Activated T-helper 17 cell treated with anti-CD3 and anti-CD28 coated beads, Interleukin-2, amount 50 U/mL, for 72 hours (primary cell): Measurements from ENCODE around the gene USP34. TPM values are rescaled to one million over a fixed set of nuclear protein-coding genes. Genes with fewer than 3 reads are reported as not detected.
"Not testable (repeated sequence)": the region's sequence is repeated elsewhere in the genome, so short reads cannot be mapped to it uniquely, and the experiment has no call there.

ENCODE experiments used
- ATAC-seq: fragments of 150-1000 bp; cut with Tn5 transposase; replicated peaks from 2 replicates; pipeline ENCODE4 v1.10.0; 2021; ENCODE audit warnings: mild to moderate bottlenecking, moderate library complexity
- H3K27ac Mint-ChIP-seq: one replicate; pipeline ENCODE4 v1.8.0; 2022; ENCODE audit warnings: mixed read lengths
- H3K27me3 Mint-ChIP-seq: one replicate; pipeline ENCODE4 v1.8.0; 2022; ENCODE audit warnings: mixed read lengths
- H3K36me3 Mint-ChIP-seq: one replicate; pipeline ENCODE4 v1.8.0; 2022; ENCODE audit warnings: low read depth, mild to moderate bottlenecking, mixed read lengths
- H3K4me1 Mint-ChIP-seq: one replicate; pipeline ENCODE4 v1.8.0; 2022; ENCODE audit warnings: mixed read lengths
- H3K4me3 Mint-ChIP-seq: one replicate; pipeline ENCODE4 v1.8.0; 2022; ENCODE audit warnings: mild to moderate bottlenecking, mixed read lengths
- H3K9me3 Mint-ChIP-seq: one replicate; pipeline ENCODE4 v1.8.0; 2022; ENCODE audit warnings: mixed read lengths
- total RNA-seq, 2 donors: library from RNA; stranded (reverse); gene quantifications; one replicate each; pipeline ENCODE4 v1.2.3, GENCODE V29; 2022

Gene USP34
- total RNA-seq, 2 donors from 2014 or later: 98.5 to 121 TPM

GRCh38 chr2:61165946-61166345 lies 304.9 kb downstream of the USP34 start:
- no peak for ATAC-seq
- H3K4me1 Mint-ChIP-seq: no peaks in the 10 kb centered on the region
- no peak overlapping the region for H3K27ac Mint-ChIP-seq
- no peaks in the 10 kb centered on the region for H3K9me3 Mint-ChIP-seq
- H3K27me3 Mint-ChIP-seq: no peaks in the 10 kb centered on the region
- no peak overlapping the region for H3K4me3 Mint-ChIP-seq
- peaks cover 38% of the 10 kb centered on the region for H3K36me3 Mint-ChIP-seq

- not testable (repeated sequence) for H3K4me1 Mint-ChIP-seq, H3K27me3 Mint-ChIP-seq, H3K27ac Mint-ChIP-seq, ATAC-seq, H3K4me3 Mint-ChIP-seq, H3K9me3 Mint-ChIP-seq
- H3K36me3 Mint-ChIP-seq: peaks cover 41% of the 10 kb centered on the region
These were observed 305.8 kb downstream of the USP34 start for GRCh38 chr2:61165082-61165481.

- Mint-ChIP-seq H3K9me3 (peaks cover 6% of the 10 kb centered on the region), H3K4me1 (no peaks in the 10 kb centered on the region), H3K27ac (no peak overlapping the region), H3K4me3 (no peak overlapping the region), H3K27me3 (no peaks in the 10 kb centered on the region), H3K36me3 (peaks cover 53% of the 10 kb centered on the region)
- ATAC-seq: no peak
These were observed 308.2 kb downstream of the USP34 start for GRCh38 chr2:61162721-61163120.

DNA sequence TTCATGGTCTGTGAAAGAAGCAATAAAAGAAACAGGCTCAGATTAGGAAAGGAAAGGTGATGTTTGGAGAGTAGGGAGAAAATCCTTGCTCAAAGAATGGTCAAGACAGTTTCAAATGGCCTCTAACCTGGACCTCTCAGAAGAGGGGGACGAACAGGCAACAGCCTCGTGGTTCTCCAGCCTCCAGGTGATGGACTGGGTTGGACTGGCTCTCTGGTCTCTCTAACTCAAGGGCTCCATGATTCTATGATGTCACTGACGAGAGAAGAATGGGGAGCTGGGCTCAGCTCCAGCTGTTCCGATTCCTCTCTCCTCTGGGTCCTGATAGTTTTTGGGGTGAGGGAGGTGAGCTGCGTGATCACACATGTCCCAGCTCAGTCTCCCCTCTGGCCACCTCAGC lies 309.0 kb downstream of the USP34 start, which contains the start of gene C2orf74:
Gene C2orf74 (plus strand): TSS at position 301 of the 400 bp plus-strand sequence. CDS start 327 bp downstream, outside the sequence.
- H3K27me3 Mint-ChIP-seq: no peaks in the 10 kb centered on the region
- H3K36me3 Mint-ChIP-seq: peaks cover 55% of the 10 kb centered on the region
- H3K4me1 Mint-ChIP-seq: no peaks in the 10 kb centered on the region
- H3K4me3 Mint-ChIP-seq: no peak within 1 kb of the TSS
- no peak within 1 kb of the TSS for H3K27ac Mint-ChIP-seq
- H3K9me3 Mint-ChIP-seq: peaks cover 6% of the 10 kb centered on the region
- no peak for ATAC-seq

DNA sequence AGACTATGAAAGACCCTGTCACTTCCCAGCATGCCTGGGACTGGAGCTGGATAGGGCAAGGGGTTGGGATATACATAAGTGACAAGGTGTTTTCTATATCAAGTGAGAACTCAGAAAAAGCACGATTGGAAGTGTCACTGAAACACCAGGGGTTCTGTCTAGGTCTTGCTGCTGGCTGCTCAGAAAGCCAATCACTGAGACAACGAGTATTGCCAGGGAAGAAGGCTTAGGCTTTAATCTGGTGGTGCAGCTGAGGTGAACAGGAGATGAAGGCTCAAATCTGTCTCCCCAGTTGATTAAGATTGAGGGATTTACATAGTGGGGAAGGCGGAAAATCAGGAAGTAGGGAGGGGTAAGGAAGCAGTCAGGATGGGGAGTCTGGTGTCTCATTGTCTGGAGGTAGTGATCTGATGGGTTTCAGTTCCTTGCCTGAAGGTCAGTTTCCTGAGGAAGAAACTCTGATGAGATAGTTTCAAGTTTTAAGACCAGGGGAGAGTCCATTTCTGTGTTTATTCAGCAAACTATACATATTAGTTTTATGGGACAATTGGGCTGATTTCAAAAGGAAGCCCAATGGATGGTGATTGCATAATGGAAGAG lies 312.4 kb downstream of the USP34 start:
- Mint-ChIP-seq H3K27me3 (no peaks in the 10 kb centered on the region), H3K4me1 (no peaks in the 10 kb centered on the region), H3K36me3 (peaks cover 31% of the 10 kb centered on the region), H3K9me3 (peaks cover 6% of the 10 kb centered on the region), H3K27ac (no peak overlapping the region), H3K4me3 (no peak overlapping the region)
- no peak for ATAC-seq

- ATAC-seq: no peak
- Mint-ChIP-seq H3K4me1 (no peaks in the 10 kb centered on the region), H3K36me3 (peaks cover 23% of the 10 kb centered on the region), H3K27me3 (no peaks in the 10 kb centered on the region), H3K27ac (no peak overlapping the region), H3K4me3 (no peak overlapping the region), H3K9me3 (peaks cover 6% of the 10 kb centered on the region)
These were observed 313.4 kb downstream of the USP34 start for GRCh38 chr2:61157371-61158003.

DNA sequence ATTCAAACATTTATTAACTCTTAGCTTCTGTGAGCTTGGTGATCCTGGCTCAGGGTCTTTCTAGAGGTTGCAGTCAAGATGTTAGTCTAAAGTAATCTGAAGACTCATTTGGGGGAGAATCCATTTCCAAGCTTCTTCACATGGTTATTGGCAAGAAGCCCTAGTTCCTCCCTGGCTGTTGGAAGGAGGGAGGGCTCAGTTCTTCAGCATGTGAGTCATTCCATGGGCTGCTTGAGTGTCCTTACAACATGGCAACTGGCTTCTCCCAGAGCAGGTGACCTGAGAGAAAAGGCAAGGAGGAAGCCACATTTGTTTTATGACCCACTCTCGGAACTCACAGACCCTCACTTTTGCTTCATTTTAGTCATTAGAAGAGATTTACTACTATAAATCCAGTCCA lies 319.5 kb downstream of the USP34 start:
- Mint-ChIP-seq H3K9me3 (no peaks in the 10 kb centered on the region), H3K27me3 (no peaks in the 10 kb centered on the region), H3K4me3 (no peak overlapping the region), H3K4me1 (no peaks in the 10 kb centered on the region), H3K36me3 (peaks cover 11% of the 10 kb centered on the region), H3K27ac (no peak overlapping the region)
- no peak for ATAC-seq

DNA sequence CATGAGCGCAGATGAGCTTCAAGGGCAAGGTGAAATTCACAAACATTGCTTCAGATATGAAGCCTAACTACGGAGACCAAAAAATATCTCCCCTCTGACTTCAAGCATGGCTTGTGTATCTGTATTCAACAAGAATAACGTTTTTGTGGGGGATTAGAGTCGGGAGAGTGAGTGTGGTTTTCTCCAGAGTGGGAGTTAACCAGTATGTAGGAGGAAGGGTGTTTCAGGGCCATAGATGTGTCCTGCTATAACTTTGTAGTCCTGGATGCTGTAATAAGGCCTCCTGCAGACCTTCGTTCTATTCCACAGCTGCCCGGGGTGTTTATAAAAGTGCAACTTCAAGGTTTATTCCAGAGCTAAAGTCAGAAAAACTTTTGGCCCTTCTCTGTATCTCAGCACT lies 321.8 kb downstream of the USP34 start:
- Mint-ChIP-seq H3K4me1 (peaks cover 5% of the 10 kb centered on the region), H3K9me3 (no peaks in the 10 kb centered on the region), H3K27me3 (no peaks in the 10 kb centered on the region), H3K36me3 (peaks cover 17% of the 10 kb centered on the region), H3K4me3 (no peak overlapping the region), H3K27ac (no peak overlapping the region)
- ATAC-seq: no peak

- peaks cover 17% of the 10 kb centered on the region for H3K36me3 Mint-ChIP-seq
- not testable (repeated sequence) for H3K9me3 Mint-ChIP-seq, H3K4me1 Mint-ChIP-seq, H3K27me3 Mint-ChIP-seq, H3K4me3 Mint-ChIP-seq, ATAC-seq, H3K27ac Mint-ChIP-seq
These were observed 322.8 kb downstream of the USP34 start for GRCh38 chr2:61148091-61148490.

GRCh38 chr2:61145990-61146389 lies 324.9 kb downstream of the USP34 start:
- Mint-ChIP-seq H3K36me3 (peaks cover 17% of the 10 kb centered on the region), H3K4me3 (peak overlapping the region; percentile 94), H3K9me3 (no peaks in the 10 kb centered on the region), H3K27me3 (no peaks in the 10 kb centered on the region), H3K27ac (no peak overlapping the region), H3K4me1 (peaks cover 5% of the 10 kb centered on the region)
- no peak for ATAC-seq

DNA sequence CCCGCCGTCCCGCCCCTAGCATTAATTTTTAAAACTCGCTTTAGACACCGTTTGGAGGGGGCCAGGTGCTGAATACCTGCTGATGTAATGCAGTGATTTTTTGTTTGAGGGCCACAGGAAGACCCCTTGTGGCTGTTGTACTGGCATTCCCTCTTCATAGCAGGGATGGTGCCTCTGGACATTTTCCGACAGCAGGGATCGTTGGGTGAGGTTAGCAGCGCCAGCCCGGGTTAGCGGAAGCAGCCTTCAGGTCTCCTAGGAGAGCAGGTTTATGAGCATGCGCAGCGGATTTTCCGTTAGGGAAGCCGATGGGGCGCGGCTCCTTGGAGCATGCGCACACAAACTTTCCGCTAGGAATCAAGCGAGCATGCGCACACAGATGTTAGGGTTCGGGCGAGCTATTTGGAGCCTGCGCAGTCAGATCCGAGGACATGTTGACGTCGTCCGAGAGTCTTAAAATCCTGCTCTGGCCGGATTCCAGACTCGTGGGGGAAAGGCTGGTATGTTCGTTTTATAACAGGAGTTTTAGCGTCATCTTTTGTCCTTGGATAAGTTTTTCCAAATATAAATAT lies 326.1 kb downstream of the USP34 start:
- H3K27ac Mint-ChIP-seq: peak overlapping the region; percentile 95
- peaks cover 17% of the 10 kb centered on the region for H3K36me3 Mint-ChIP-seq
- H3K4me3 Mint-ChIP-seq: peak overlapping the region; percentile 94
- peak; percentile 96 for ATAC-seq
- H3K4me1 Mint-ChIP-seq: peaks cover 5% of the 10 kb centered on the region
- no peaks in the 10 kb centered on the region for H3K27me3 Mint-ChIP-seq
- no peaks in the 10 kb centered on the region for H3K9me3 Mint-ChIP-seq

DNA sequence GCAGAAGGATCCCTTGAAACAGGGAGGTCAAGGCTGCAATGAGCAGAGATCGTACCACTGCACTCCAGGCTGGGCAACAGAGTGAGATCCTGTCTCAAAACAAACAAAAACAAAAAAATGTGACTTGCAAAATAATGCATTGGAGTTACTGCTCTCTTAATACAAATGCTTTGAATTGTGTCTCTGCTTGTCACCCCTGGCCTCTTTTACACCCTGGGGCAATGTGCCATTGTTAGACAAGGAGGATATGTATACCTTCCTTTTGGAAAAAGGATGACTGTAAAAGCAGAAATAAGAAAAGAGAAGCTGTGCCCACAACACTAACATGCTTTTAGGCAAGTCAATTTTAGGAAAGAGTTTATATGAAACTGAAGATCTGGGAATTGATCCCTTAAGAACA lies 329.7 kb downstream of the USP34 start:
- no peaks in the 10 kb centered on the region for H3K9me3 Mint-ChIP-seq
- no peak overlapping the region for H3K27ac Mint-ChIP-seq
- H3K4me1 Mint-ChIP-seq: peaks cover 5% of the 10 kb centered on the region

GRCh38 chr2:61138859-61139258 lies 332.0 kb downstream of the USP34 start:
- ATAC-seq: no peak
- H3K36me3 Mint-ChIP-seq: no peaks in the 10 kb centered on the region
- H3K9me3 Mint-ChIP-seq: no peaks in the 10 kb centered on the region
- no peaks in the 10 kb centered on the region for H3K4me1 Mint-ChIP-seq
- no peak overlapping the region for H3K4me3 Mint-ChIP-seq
- H3K27ac Mint-ChIP-seq: no peak overlapping the region
- H3K27me3 Mint-ChIP-seq: no peaks in the 10 kb centered on the region

More for the DNA sequence above, 329.7 kb downstream of the USP34 start:
- Mint-ChIP-seq H3K4me3 (no peak overlapping the region), H3K36me3 (peaks cover 7% of the 10 kb centered on the region), H3K27me3 (no peaks in the 10 kb centered on the region)
- no peak for ATAC-seq
